K562 (cell line): ENCODE data around the gene SLIT1.

Experiments
- CBX5 ChIP-seq: IDR thresholded peaks from 2 replicates; pipeline ENCODE4 v1.6.1; 2014; ENCODE audit warnings: low read depth, borderline replicate concordance
- CEBPB ChIP-seq: fragments of 450-650 bp; IDR thresholded peaks from 2 replicates; pipeline ENCODE4 v1.6.1; 2016; ENCODE audit warnings: missing genetic modification characterization, missing compliant biosample characterization
- DMBX1 ChIP-seq: fragments of 250-450 bp; sonication (Bioruptor Pico); IDR thresholded peaks from 2 replicates; pipeline ENCODE4 v1.8.0; 2022; ENCODE audit warnings: inconsistent platforms, mild to moderate bottlenecking, moderate library complexity, borderline replicate concordance
- FOXM1 ChIP-seq, 2 experiments: fragments of 450-650 bp in 1 of 2; sonication (generic) in 1 of 2; formaldehyde crosslinking in 1 of 2; IDR thresholded peaks; 2 replicates each; pipeline versions ENCODE4 v1.6.1 to v1.9.0; 2017 to 2022; ENCODE audit warnings: low read depth in 2 of 2, mild to moderate bottlenecking in 2 of 2, missing genetic modification reagents in 1 of 2, moderate library complexity in 1 of 2
- NR2C2 ChIP-seq, 2 experiments: fragments of 200-800 bp in 1 of 2; sonication (Bioruptor generic) in 1 of 2; sonication (generic) in 1 of 2; formaldehyde crosslinking in 1 of 2; IDR thresholded peaks; 2 replicates each; pipeline versions ENCODE4 v1.6.1 to v1.8.0; 2016 to 2022; ENCODE audit warnings: mild to moderate bottlenecking in 1 of 2, missing compliant biosample characterization in 1 of 2, missing genetic modification characterization in 1 of 2, missing genetic modification reagents in 1 of 2
- POLR2A ChIP-seq: fragments of 450-650 bp; conservative IDR thresholded peaks from 2 replicates; pipeline ENCODE4 v1.6.1; 2016
- POLR2G ChIP-seq: fragments of 200-400 bp; formaldehyde crosslinking; IDR thresholded peaks from 2 replicates; pipeline ENCODE4 v1.6.1; 2017; ENCODE audit warnings: low read depth, mild to moderate bottlenecking, antibody characterized with exemption, low read length, moderate library complexity
- RCOR1 ChIP-seq, 2 experiments: IDR thresholded peaks; 2 replicates each; pipeline ENCODE4 v1.6.1; 2012; ENCODE audit warnings: low read depth in 2 of 2, low read length in 2 of 2, borderline replicate concordance in 1 of 2, improper control_type of control experiment in 1 of 2
- SETDB1 ChIP-seq: IDR thresholded peaks from one replicate; pipeline ENCODE4 v1.6.1; 2012; ENCODE audit warnings: low read length, control low read depth, inconsistent platforms
- SIN3A ChIP-seq, 2 experiments: fragments of 150-350 bp in 1 of 2; IDR thresholded peaks; 2 replicates each; pipeline ENCODE4 v1.6.1; 2011 to 2016; ENCODE audit warnings: borderline replicate concordance in 2 of 2, low read depth in 2 of 2, low read length in 2 of 2, mild to moderate bottlenecking in 2 of 2, moderate library complexity in 2 of 2; ENCODE audit not compliant: control insufficient read depth in 1 of 2
- ZFP36 ChIP-seq: fragments of 150-350 bp; IDR thresholded peaks from 2 replicates; pipeline ENCODE4 v1.6.1; 2018; ENCODE audit warnings: low read length, low read depth; ENCODE audit not compliant: partially characterized antibody
- TF ChIP-seq, protein P1 (sequence below), 3 experiments: IDR thresholded peaks in 2 of 3; conservative IDR thresholded peaks in 1 of 3; 2 replicates each; pipeline ENCODE4 v1.5.1; 2011 to 2012; ENCODE audit warnings: low read length in 3 of 3, mild to moderate bottlenecking in 3 of 3, control low read depth in 2 of 3, improper control_type of control experiment in 1 of 3, inconsistent platforms in 1 of 3, low read depth in 1 of 3, mixed read lengths in 1 of 3, moderate library complexity in 1 of 3; ENCODE audit not compliant: insufficient read depth in 2 of 3

DNA sequence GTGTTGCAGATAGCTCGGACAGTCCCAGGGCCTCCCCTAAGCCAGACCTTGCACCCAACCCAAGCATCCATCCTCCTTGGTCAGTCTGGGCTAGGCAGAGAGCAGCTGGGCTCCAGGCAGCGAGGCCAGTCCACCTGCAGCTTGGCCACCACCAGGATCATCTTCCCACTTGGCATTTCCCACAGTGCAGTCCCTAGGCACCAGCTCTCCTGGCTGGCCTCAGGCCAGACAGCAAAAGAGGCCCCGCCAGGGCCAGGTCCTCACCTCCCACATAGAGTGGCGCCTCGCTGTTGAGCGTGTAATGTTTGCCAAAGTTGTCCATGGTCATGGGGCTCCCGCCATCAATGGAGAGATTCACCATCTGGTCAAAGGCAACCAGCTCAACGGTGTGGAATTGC is 182.0 kb downstream of the SLIT1 start:
- TF ChIP-seq NR2C2 (CRISPR knock-in tag; IDR thresholded peaks at IDR 0.05) (no peak), NR2C2 (tag; IDR thresholded peaks at IDR 0.05) (no peak), SETDB1 (no peak), RCOR1 (IDR thresholded peaks at IDR 0.05; ENCODE audit: borderline replicate concordance in 1 of 2, low read depth in 2 of 2, low read length in 2 of 2) (no peak), SIN3A (IDR thresholded peaks at IDR 0.05; ENCODE audit: borderline replicate concordance in 2 of 2, control insufficient read depth in 1 of 2, low read depth in 2 of 2, low read length in 2 of 2) (no peak), CEBPB (no peak), POLR2G (no peak), ZFP36 (no peak), POLR2A (no peak), DMBX1 (CRISPR knock-in tag) (no peak), CBX5 (no peak), FOXM1 (IDR thresholded peaks at IDR 0.05; ENCODE audit: low read depth) (no peak), FOXM1 (CRISPR knock-in tag; IDR thresholded peaks at IDR 0.05; ENCODE audit: low read depth) (no peak)
- TF ChIP-seq, protein P1, sequence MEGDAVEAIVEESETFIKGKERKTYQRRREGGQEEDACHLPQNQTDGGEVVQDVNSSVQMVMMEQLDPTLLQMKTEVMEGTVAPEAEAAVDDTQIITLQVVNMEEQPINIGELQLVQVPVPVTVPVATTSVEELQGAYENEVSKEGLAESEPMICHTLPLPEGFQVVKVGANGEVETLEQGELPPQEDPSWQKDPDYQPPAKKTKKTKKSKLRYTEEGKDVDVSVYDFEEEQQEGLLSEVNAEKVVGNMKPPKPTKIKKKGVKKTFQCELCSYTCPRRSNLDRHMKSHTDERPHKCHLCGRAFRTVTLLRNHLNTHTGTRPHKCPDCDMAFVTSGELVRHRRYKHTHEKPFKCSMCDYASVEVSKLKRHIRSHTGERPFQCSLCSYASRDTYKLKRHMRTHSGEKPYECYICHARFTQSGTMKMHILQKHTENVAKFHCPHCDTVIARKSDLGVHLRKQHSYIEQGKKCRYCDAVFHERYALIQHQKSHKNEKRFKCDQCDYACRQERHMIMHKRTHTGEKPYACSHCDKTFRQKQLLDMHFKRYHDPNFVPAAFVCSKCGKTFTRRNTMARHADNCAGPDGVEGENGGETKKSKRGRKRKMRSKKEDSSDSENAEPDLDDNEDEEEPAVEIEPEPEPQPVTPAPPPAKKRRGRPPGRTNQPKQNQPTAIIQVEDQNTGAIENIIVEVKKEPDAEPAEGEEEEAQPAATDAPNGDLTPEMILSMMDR (IDR thresholded peaks at IDR 0.05 in 2 of 3, conservative IDR thresholded peaks at IDR 0.05 in 1 of 3; ENCODE audit: insufficient read depth in 2 of 3, low read depth in 1 of 3, low read length in 3 of 3) = no peak
